Chondrocyte (in vitro differentiated cells): ENCODE results near the gene SLC25A24. TPM values are rescaled to one million over a fixed set of nuclear protein-coding genes. Genes with fewer than 3 reads are reported as not detected.
"Not testable (repeated sequence)": the region's sequence is repeated elsewhere in the genome, so short reads cannot be mapped to it uniquely, and the experiment has no call there.

ENCODE experiments used
- DNase-seq: peaks from one replicate; pipeline ENCODE4 v3.0.0; 2021; ENCODE audit warnings: mixed read lengths, low spot score
- H3K27ac Mint-ChIP-seq: one replicate; pipeline ENCODE4 v1.8.0; 2021; ENCODE audit warnings: mild to moderate bottlenecking, moderate library complexity, mixed read lengths; ENCODE audit not compliant: unreplicated experiment
- H3K27me3 Mint-ChIP-seq: 2 replicates; pipeline ENCODE4 v1.8.0; 2021; ENCODE audit warnings: low read depth, mixed read lengths
- H3K36me3 Mint-ChIP-seq: 2 replicates; pipeline ENCODE4 v1.8.0; 2021; ENCODE audit warnings: low read depth, mixed read lengths
- H3K4me1 Mint-ChIP-seq: 2 replicates; pipeline ENCODE4 v1.8.0; 2021; ENCODE audit warnings: low read depth, mild to moderate bottlenecking, mixed read lengths
- H3K4me3 Mint-ChIP-seq: one replicate; pipeline ENCODE4 v1.8.0; 2021; ENCODE audit warnings: mild to moderate bottlenecking, moderate library complexity, mixed read lengths; ENCODE audit not compliant: unreplicated experiment
- H3K9me3 Mint-ChIP-seq: 2 replicates; pipeline ENCODE4 v1.8.0; 2021; ENCODE audit warnings: low read depth, mixed read lengths
- total RNA-seq: library from RNA; stranded (reverse); gene quantifications from 3 replicates; pipeline ENCODE4 v1.2.1, GENCODE V29; 2021
- TF ChIP-seq, protein P1 (sequence below): fragments of 200-600 bp; sonication (generic); IDR thresholded peaks from 2 replicates; pipeline ENCODE4 v1.5.0; 2021; ENCODE audit warnings: antibody characterized with exemption, mild to moderate bottlenecking, moderate library complexity

Gene SLC25A24
- total RNA-seq, 1 donor from 2014 or later, result 43.4 TPM

DNA sequence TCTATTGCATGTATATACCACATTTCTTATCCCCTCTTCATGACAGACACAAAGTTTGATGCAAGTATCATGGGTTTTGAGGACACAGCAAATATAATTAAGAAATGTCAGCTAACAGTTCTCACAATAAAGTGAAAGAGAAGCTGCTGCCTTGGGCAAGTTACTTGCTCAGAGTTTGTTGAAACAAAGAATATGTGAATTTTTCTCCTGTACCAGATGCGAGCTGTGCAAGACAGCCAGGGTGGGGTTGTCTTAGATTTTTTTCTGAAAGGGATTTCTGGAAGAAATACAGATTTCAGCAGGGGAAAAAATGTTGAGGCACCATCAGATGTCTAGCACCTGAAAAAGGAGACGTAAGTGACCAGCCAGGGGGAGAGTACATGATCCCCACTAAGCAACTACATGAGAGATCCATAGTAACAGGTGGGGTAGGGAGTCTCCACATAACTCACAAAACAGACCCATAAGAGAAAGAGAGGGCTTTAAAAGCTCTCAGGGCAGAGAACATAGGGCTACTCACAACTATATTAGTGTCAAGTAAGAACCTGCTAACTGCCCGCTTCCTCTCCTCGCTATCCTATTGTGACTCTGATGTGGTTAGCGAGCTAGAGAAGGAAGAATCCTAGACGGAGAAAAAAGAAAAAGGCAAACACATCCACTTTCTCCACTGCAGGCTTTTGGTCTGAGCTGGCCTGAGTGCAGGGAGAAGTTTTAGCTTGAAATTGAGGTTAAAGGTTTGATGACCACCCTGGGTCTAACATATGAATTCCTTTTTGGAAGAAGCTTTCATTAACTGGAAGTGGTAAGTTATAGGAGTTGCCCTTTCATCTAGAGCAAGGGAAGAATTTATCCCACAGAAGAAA is 16.1 kb upstream of the SLC25A24 start:
- H3K4me3 Mint-ChIP-seq, H3K9me3 Mint-ChIP-seq, DNase-seq, H3K27ac Mint-ChIP-seq, H3K4me1 Mint-ChIP-seq, H3K27me3 Mint-ChIP-seq, H3K36me3 Mint-ChIP-seq: not testable (repeated sequence)

DNA sequence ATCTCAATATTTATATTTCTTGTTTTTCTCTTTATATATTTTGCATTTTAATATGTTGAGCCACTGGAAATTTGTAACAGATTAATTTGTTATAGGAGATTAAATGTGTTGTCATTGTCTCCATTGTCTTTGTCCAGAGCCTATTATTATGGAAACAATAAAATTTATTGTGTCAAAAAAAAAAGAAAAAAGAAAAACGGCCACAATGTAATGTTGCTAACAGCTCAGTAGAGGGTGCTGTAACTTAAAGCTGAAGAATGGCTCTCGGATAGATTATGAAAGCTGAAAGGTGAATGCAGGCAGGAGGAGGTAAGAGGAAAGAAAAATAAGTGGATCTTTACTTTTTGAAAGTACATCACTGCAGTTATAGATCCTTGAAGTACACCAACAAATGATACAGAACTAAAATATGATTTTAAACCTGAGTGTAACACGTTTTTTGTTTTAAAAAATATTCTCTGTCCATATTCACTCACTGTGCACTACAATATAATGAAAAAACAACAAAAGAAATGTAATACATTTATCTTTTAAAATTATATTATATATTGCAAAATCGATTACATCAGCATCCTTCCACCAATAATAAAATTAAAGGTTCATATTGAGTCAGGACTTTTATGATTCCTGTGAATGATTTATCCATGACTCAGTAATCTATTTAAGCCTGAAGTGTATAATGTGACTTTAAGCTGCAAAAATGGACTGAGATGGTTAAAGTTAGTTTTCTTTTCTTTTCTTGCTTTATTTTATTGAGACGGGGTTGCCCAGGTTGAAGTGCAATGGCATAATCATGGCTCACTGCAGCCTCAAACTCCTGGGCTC is 14.7 kb upstream of the SLC25A24 start:
- H3K36me3 Mint-ChIP-seq, H3K27me3 Mint-ChIP-seq, DNase-seq, H3K4me3 Mint-ChIP-seq, H3K27ac Mint-ChIP-seq, H3K9me3 Mint-ChIP-seq, H3K4me1 Mint-ChIP-seq: not testable (repeated sequence)
- TF ChIP-seq, protein P1, sequence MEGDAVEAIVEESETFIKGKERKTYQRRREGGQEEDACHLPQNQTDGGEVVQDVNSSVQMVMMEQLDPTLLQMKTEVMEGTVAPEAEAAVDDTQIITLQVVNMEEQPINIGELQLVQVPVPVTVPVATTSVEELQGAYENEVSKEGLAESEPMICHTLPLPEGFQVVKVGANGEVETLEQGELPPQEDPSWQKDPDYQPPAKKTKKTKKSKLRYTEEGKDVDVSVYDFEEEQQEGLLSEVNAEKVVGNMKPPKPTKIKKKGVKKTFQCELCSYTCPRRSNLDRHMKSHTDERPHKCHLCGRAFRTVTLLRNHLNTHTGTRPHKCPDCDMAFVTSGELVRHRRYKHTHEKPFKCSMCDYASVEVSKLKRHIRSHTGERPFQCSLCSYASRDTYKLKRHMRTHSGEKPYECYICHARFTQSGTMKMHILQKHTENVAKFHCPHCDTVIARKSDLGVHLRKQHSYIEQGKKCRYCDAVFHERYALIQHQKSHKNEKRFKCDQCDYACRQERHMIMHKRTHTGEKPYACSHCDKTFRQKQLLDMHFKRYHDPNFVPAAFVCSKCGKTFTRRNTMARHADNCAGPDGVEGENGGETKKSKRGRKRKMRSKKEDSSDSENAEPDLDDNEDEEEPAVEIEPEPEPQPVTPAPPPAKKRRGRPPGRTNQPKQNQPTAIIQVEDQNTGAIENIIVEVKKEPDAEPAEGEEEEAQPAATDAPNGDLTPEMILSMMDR, result peak; percentile 88

DNA sequence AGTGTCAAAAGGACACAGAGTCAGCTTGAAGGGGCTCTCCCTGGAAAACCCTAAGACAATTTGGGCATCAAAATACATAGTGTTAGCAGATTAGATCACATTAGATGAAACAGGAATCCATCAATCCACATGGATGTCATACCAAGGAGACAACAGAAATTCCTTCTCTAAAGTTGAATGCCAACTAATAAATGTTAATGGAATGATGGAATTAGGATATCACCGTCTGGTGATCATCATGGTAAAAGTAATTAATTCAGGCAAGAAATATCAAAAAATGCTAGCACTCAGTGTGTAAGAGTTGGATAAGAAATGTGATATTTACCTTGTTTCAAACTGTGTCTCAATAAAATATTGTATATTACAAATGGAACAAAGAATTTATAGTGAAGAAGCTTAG is 10.9 kb upstream of the SLC25A24 start:
- H3K4me1 Mint-ChIP-seq, result peaks cover 4% of the 10 kb centered on the region
- DNase-seq, result no peak

DNA sequence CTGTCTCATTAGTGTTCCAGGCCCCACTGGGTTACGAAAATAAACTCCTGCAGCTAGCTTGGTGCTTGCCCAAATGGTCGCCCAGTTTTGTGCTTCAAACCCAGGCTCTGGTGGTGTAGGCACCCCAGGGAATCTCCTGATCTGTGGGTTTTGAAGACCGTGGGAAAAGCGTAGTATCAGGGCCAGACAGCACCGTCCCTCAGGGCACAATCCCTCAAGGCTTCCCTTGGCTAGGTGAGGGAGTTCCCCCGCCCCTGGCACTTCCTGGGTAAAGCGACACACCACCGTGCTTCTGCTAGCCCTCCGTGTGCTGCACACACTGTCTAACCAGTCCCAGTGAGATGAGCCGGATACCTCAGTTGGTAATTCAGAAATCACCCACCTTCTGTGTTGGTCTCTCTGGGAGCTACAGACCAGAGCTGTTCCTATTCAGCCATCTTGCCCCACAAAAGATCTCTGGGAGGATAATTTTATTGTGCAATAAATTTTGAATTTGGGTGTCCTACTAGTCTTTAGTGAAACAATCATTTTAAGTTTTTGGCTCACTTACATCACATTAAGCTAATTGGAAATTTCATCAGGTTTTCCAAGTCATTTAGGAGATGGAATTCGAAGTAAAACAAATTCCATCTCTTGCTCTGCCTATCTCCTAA is 9.4 kb upstream of the SLC25A24 start:
- H3K36me3 Mint-ChIP-seq, result peaks cover 6% of the 10 kb centered on the region
- peaks cover 5% of the 10 kb centered on the region for H3K9me3 Mint-ChIP-seq
- TF ChIP-seq, protein P1, result no peak
- H3K4me3 Mint-ChIP-seq, result no peak overlapping the region
- H3K27me3 Mint-ChIP-seq, result peaks cover 24% of the 10 kb centered on the region
- no peak overlapping the region for H3K27ac Mint-ChIP-seq
- no peak for DNase-seq
- peaks cover under 1% of the 10 kb centered on the region for H3K4me1 Mint-ChIP-seq

More for the DNA sequence above, 10.9 kb upstream of the SLC25A24 start:
- no peaks in the 10 kb centered on the region for H3K9me3 Mint-ChIP-seq
- no peak overlapping the region for H3K27ac Mint-ChIP-seq
- peaks cover 24% of the 10 kb centered on the region for H3K27me3 Mint-ChIP-seq
- TF ChIP-seq, protein P1, result no peak
- no peak overlapping the region for H3K4me3 Mint-ChIP-seq
- peaks cover 4% of the 10 kb centered on the region for H3K36me3 Mint-ChIP-seq

DNA sequence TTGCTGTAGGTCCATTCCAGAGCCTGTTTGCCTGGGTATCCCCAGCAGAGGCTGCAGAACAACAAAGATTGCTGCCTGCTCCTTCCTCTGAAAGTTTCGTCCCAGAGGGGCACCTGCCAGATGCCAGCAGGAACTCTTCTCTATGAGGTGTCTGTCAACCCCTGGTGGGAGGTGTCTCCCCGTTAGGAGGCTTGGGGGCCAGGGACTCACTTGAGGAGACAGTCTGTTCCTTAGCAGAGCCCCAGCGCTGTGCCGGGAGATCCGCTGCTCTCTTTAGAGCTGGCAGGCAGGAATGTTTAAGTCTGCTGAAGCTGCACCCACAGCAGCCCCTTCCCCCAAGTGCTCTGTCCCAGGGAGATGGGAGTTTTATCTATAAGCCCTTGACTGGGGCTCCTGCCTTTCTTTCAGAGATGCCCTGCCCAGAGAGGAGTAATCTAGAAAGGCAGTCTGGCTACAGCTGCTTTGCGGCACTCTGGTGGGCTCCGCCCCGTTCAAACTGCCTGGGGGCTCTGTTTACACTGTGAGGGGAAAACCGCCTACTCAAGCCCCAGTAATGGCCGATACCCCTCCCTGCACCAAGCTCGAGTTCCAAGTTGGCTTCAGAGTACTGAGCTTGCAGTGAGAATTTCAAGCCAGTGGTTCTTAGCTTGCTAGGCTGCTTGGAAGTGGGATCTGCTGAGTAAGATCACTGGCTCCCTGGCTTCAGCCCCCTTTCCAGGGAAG is 8.7 kb upstream of the SLC25A24 start:
- no peak for DNase-seq
- peaks cover 24% of the 10 kb centered on the region for H3K27me3 Mint-ChIP-seq
- H3K4me3 Mint-ChIP-seq, result no peak overlapping the region
- no peak overlapping the region for H3K27ac Mint-ChIP-seq
- no peaks in the 10 kb centered on the region for H3K4me1 Mint-ChIP-seq
- TF ChIP-seq, protein P1, result no peak
- peaks cover 9% of the 10 kb centered on the region for H3K36me3 Mint-ChIP-seq
- peaks cover 11% of the 10 kb centered on the region for H3K9me3 Mint-ChIP-seq

DNA sequence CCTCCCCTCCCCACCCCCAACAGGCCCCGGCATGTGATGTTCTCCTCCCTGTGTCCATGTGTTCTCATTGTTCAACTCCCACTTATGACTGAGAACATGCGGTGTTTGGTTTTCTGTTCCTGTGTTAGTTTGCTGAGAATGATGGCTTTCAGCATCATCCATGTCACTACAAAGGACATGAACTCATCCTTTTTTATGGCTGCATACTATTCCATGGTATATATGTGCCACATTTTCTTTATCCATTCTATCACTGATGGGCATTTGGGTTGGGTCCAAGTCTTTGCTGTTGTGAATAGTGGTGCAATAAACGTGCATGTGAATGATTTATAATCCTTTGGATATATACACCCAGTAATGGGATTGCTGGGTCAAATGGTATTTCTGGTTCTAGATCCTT is 3.4 kb upstream of the SLC25A24 start:
- peaks cover 16% of the 10 kb centered on the region for H3K27me3 Mint-ChIP-seq
- not testable (repeated sequence) for H3K4me3 Mint-ChIP-seq, DNase-seq, H3K36me3 Mint-ChIP-seq, H3K27ac Mint-ChIP-seq
- peaks cover 12% of the 10 kb centered on the region for H3K9me3 Mint-ChIP-seq
- peaks cover 16% of the 10 kb centered on the region for H3K4me1 Mint-ChIP-seq
